PC-9 (cell line): Measurements from ENCODE around the gene IGSF21. TPM values are rescaled to one million over a fixed set of nuclear protein-coding genes. Genes with fewer than 3 reads are reported as not detected.

Experiments
- BruUV-seq: library from RNA; stranded (reverse); fragments of 400-500 nt; replicated peaks from 2 replicates; lab custom pipeline; 2021; lab: Mats Ljungman, UMichigan
- CTCF ChIA-PET: fragments of 300-600 bp; sonication (Branson Sonifier 250); formaldehyde crosslinking; loops from one replicate; lab custom pipeline; 2022; ENCODE audit warnings: antibody characterized with exemption; lab: Charles Lee
- POLR2A ChIA-PET: fragments of 300-600 bp; sonication (Branson Sonifier 250); formaldehyde crosslinking; loops from one replicate; lab custom pipeline; 2022; ENCODE audit warnings: antibody characterized with exemption; ENCODE audit not compliant: unreplicated experiment; lab: Charles Lee
- DNase-seq, 2 experiments: peaks; one replicate each; pipeline versions ENCODE4 v3.0.0 to v3.0.0-alpha.2; 2015 to 2022; ENCODE audit warnings: mixed read lengths in 1 of 2
- H2AFZ ChIP-seq: fragments of 200-600 bp; sonication (generic); 2 replicates; pipeline ENCODE4 v1.8.1; 2017; ENCODE audit warnings: antibody characterized with exemption
- H3F3A ChIP-seq: fragments of 200-600 bp; sonication (generic); 2 replicates; pipeline ENCODE4 v1.8.1; 2017; ENCODE audit warnings: antibody characterized with exemption, mild to moderate bottlenecking, low read depth; ENCODE audit not compliant: insufficient read depth
- H3K27ac ChIP-seq: fragments of 200-600 bp; sonication (generic); 2 replicates; pipeline ENCODE4 v1.6.1; 2016; ENCODE audit warnings: mixed run types
- H3K27me3 ChIP-seq: fragments of 200-600 bp; sonication (generic); 2 replicates; pipeline ENCODE4 v1.6.1; 2016; ENCODE audit warnings: low read depth, mixed run types; ENCODE audit not compliant: insufficient read depth
- H3K36me3 ChIP-seq: fragments of 200-600 bp; sonication (generic); 2 replicates; pipeline ENCODE4 v1.6.1; 2016; ENCODE audit warnings: low read depth, mixed run types
- H3K4me1 ChIP-seq: fragments of 200-600 bp; sonication (generic); replicated peaks from 2 replicates; pipeline ENCODE4 v1.6.1; 2016; ENCODE audit warnings: mixed run types; ENCODE audit not compliant: insufficient read depth
- H3K4me2 ChIP-seq: fragments of 200-600 bp; sonication (generic); 2 replicates; pipeline ENCODE4 v1.6.1; 2017; ENCODE audit warnings: mixed run types
- H3K4me3 ChIP-seq: fragments of 200-600 bp; sonication (generic); 2 replicates; pipeline ENCODE4 v1.6.1; 2016; ENCODE audit warnings: mixed run types
- H3K79me2 ChIP-seq: fragments of 200-600 bp; sonication (generic); 2 replicates; pipeline ENCODE4 v1.6.1; 2017; ENCODE audit warnings: low read depth, mixed run types
- H3K9me2 ChIP-seq: fragments of 200-600 bp; sonication (generic); 2 replicates; pipeline ENCODE4 v1.8.1; 2017; ENCODE audit warnings: mild to moderate bottlenecking; ENCODE audit not compliant: insufficient read depth
- H3K9me3 ChIP-seq: fragments of 200-600 bp; sonication (generic); 2 replicates; pipeline ENCODE4 v1.8.1; 2016; ENCODE audit warnings: low read depth; ENCODE audit not compliant: insufficient read depth
- H4K20me1 ChIP-seq: fragments of 200-600 bp; sonication (generic); 2 replicates; pipeline ENCODE4 v1.8.1; 2017; ENCODE audit not compliant: insufficient read depth
- CTCF ChIP-seq: fragments of 200-600 bp; sonication (generic); conservative IDR thresholded peaks from 2 replicates; pipeline ENCODE4 v1.6.1; 2017; ENCODE audit warnings: mixed run types, antibody characterized with exemption, mild to moderate bottlenecking, moderate library complexity
- EZH2 ChIP-seq: fragments of 200-600 bp; sonication (generic); IDR thresholded peaks from 2 replicates; pipeline ENCODE4 v1.8.0; 2017; ENCODE audit warnings: antibody characterized with exemption, low read depth
- intact Hi-C: fragments of 100-400 bp; cut with micrococcal nuclease; formaldehyde crosslinking; loops from one replicate; pipeline ENCODE4 v1.10.0; 2022; ENCODE audit not compliant: unreplicated experiment
- total RNA-seq: library from RNA; stranded (reverse); gene quantifications from 2 replicates; pipeline ENCODE4 v1.2.3, GENCODE V29; 2021

Gene IGSF21
- total RNA-seq, 1 experiment from 2014 or later: not detected

- no peak overlapping the region for H3K4me3 ChIP-seq
- POLR2A ChIA-PET: no interaction called here
- H3K27me3 ChIP-seq: peaks cover 10% of the 10 kb centered on the region; the same call in 1 of the 2 replicates
- BruUV-seq: no TSS peak
- no peak for DNase-seq
- no peaks in the 10 kb centered on the region for H3F3A ChIP-seq
- H3K27ac ChIP-seq: no peak overlapping the region
- no peaks in the 10 kb centered on the region for H3K4me1 ChIP-seq
- no peaks in the 10 kb centered on the region for H3K36me3 ChIP-seq
- no peaks in the 10 kb centered on the region for H4K20me1 ChIP-seq
- no peaks in the 10 kb centered on the region for H3K9me3 ChIP-seq
- no peak overlapping the region for H2AFZ ChIP-seq
- intact Hi-C loops: no loop called here
- CTCF ChIA-PET: no interaction called here
- TF ChIP-seq CTCF (no peak), EZH2 (no peak)
- H3K4me2 ChIP-seq: no peak overlapping the region
- no peaks in the 10 kb centered on the region for H3K9me2 ChIP-seq
- H3K79me2 ChIP-seq: no peaks in the 10 kb centered on the region
Measured at GRCh38 chr1:18384059-18384458, 276.5 kb downstream of the IGSF21 start.

GRCh38 chr1:18384471-18384870 is 276.9 kb downstream of the IGSF21 start:
- no peaks in the 10 kb centered on the region for H3K9me2 ChIP-seq
- H3K9me3 ChIP-seq: no peaks in the 10 kb centered on the region
- peaks cover 14% of the 10 kb centered on the region; the same call in 1 of the 2 replicates for H3K27me3 ChIP-seq
- TF ChIP-seq EZH2: no peak
- no peak for TF ChIP-seq CTCF
- no peak overlapping the region for H2AFZ ChIP-seq
- ChIA-PET POLR2A (no interaction called here), CTCF (no interaction called here)
- H3K79me2 ChIP-seq: no peaks in the 10 kb centered on the region
- no peak for DNase-seq
- H3F3A ChIP-seq: no peaks in the 10 kb centered on the region
- intact Hi-C loops: no loop called here
- no peaks in the 10 kb centered on the region for H4K20me1 ChIP-seq
- no peaks in the 10 kb centered on the region for H3K4me1 ChIP-seq
- no peaks in the 10 kb centered on the region for H3K36me3 ChIP-seq
- no TSS peak for BruUV-seq
- H3K4me3 ChIP-seq: no peak overlapping the region
- no peak overlapping the region for H3K27ac ChIP-seq
- no peak overlapping the region for H3K4me2 ChIP-seq

GRCh38 chr1:18385239-18385790 is 277.7 kb downstream of the IGSF21 start:
- ChIA-PET POLR2A (no interaction called here), CTCF (no interaction called here)
- Histone ChIP-seq H3K79me2 (no peaks in the 10 kb centered on the region), H3K27me3 (peaks cover 15% of the 10 kb centered on the region; the same call in 1 of the 2 replicates), H3K4me1 (no peaks in the 10 kb centered on the region), H3F3A (no peaks in the 10 kb centered on the region), H3K4me3 (no peak overlapping the region), H3K9me2 (no peaks in the 10 kb centered on the region), H2AFZ (no peak overlapping the region), H4K20me1 (no peaks in the 10 kb centered on the region), H3K4me2 (no peak overlapping the region), H3K27ac (no peak overlapping the region), H3K36me3 (no peaks in the 10 kb centered on the region), H3K9me3 (no peaks in the 10 kb centered on the region)
- no peak for DNase-seq
- intact Hi-C loops: no loop called here
- no TSS peak for BruUV-seq
- no peak for TF ChIP-seq CTCF
- TF ChIP-seq EZH2: no peak
